ENCODE results near the gene GRIA4. TPM values are rescaled to one million over a fixed set of nuclear protein-coding genes. Genes with fewer than 3 reads are reported as not detected.
A peak's percentile ranks its signal among the peaks of the same experiment; 100 is the strongest.

The GRIA4 gene
- total RNA-seq, 3 donors from 2014 or later (not counting 1 experiment from before 2014, with no cell fraction given), result not detected

DNA sequence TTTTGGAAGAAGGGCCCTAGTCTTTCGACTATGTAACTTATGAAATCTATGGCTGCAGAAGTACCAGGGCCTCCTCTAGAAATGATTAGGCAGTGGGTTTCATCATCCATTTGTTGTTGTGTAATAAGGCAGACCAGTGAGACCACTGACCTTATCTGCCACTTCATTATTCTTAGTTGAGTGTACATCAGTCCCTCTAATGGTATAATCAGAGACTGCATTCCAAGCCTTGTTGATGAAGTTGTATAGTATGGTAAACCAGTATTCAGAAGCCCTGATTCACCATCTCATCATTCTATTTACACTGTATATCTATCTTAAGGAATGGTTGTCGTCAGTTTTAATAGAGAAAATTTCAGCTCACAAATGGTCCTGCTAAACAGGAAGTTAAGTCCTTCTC, 32.2 kb upstream of the GRIA4 start:
- Mint-ChIP-seq H3K36me3 (no peaks in the 10 kb centered on the region), H3K27ac (no peak overlapping the region), H3K27me3 (ENCODE audit: low read depth in 2 of 2) (no peaks in the 10 kb centered on the region), H3K4me3 (no peak overlapping the region), H3K9me3 (peaks cover 2 to 4% of the 10 kb centered on the region in 2 donors), H3K4me1 (no peaks in the 10 kb centered on the region)
- intact Hi-C loops (cut with micrococcal nuclease), result no loop called here
- 78% methylated on average over 1 of the region's 2 CpGs for WGBS (ENCODE audit: insufficient coverage)
- TF ChIP-seq, protein P1, sequence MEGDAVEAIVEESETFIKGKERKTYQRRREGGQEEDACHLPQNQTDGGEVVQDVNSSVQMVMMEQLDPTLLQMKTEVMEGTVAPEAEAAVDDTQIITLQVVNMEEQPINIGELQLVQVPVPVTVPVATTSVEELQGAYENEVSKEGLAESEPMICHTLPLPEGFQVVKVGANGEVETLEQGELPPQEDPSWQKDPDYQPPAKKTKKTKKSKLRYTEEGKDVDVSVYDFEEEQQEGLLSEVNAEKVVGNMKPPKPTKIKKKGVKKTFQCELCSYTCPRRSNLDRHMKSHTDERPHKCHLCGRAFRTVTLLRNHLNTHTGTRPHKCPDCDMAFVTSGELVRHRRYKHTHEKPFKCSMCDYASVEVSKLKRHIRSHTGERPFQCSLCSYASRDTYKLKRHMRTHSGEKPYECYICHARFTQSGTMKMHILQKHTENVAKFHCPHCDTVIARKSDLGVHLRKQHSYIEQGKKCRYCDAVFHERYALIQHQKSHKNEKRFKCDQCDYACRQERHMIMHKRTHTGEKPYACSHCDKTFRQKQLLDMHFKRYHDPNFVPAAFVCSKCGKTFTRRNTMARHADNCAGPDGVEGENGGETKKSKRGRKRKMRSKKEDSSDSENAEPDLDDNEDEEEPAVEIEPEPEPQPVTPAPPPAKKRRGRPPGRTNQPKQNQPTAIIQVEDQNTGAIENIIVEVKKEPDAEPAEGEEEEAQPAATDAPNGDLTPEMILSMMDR (IDR thresholded peaks at IDR 0.05), result no peak
- no peak for DNase-seq
- Histone ChIP-seq H3K27ac (ENCODE audit: low read length) (no peak overlapping the region), H3K4me1 (ENCODE audit: control insufficient read depth, insufficient read depth, low read length) (no peaks in the 10 kb centered on the region), H3K27me3 (ENCODE audit: control insufficient read depth, insufficient read depth, low read length) (no peaks in the 10 kb centered on the region), H3K36me3 (ENCODE audit: control insufficient read depth, insufficient read depth, low read length) (no peaks in the 10 kb centered on the region), H3K9me3 (ENCODE audit: control insufficient read depth, insufficient read depth, low read length) (no peaks in the 10 kb centered on the region), H3K4me3 (ENCODE audit: low read length) (no peak overlapping the region)
- peak in 1 of 3 donors; percentile 68 for ATAC-seq

DNA sequence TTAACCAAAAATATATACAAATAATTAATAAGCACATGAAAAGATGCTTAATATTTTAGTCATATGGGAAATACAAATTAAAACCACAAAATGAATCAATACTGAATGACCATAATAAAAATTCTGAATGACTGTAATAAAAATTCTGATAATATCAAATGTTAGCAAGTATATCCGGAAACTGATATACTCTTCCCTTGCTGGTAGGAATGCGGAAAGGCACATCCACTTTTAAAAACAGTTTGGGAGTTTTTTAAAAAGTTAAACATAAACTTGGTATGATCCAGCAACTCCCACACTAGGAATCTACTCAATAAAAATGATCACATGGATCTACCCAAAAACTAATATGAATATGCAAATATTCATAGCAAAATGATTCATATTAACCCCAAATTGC, 30.8 kb upstream of the GRIA4 start:
- no peaks in the 10 kb centered on the region for H3K27me3 ChIP-seq (ENCODE audit: control insufficient read depth, insufficient read depth, low read length)
- H3K36me3 Mint-ChIP-seq, result no peaks in the 10 kb centered on the region
- no CpG with 5 or more reads among the region's 2 CpGs for WGBS (ENCODE audit: insufficient coverage)
- DNase-seq, result no peak
- TF ChIP-seq, protein P1 (IDR thresholded peaks at IDR 0.05), result no peak
- no peak for ATAC-seq
- H3K4me1 Mint-ChIP-seq, result no peaks in the 10 kb centered on the region
- H3K4me1 ChIP-seq (ENCODE audit: control insufficient read depth, insufficient read depth, low read length), result no peaks in the 10 kb centered on the region
- H3K4me3 Mint-ChIP-seq, result no peak overlapping the region
- H3K4me3 ChIP-seq (ENCODE audit: low read length), result no peak overlapping the region
- no peaks in the 10 kb centered on the region for H3K36me3 ChIP-seq (ENCODE audit: control insufficient read depth, insufficient read depth, low read length)
- no peaks in the 10 kb centered on the region for H3K9me3 ChIP-seq (ENCODE audit: control insufficient read depth, insufficient read depth, low read length)
- no peak overlapping the region for H3K27ac ChIP-seq (ENCODE audit: low read length)
- intact Hi-C loops (cut with micrococcal nuclease), result no loop called here
- no peaks in the 10 kb centered on the region for H3K27me3 Mint-ChIP-seq (ENCODE audit: low read depth in 2 of 2)
- H3K9me3 Mint-ChIP-seq, result peaks cover 2 to 4% of the 10 kb centered on the region in 2 donors
- no peak overlapping the region for H3K27ac Mint-ChIP-seq

DNA sequence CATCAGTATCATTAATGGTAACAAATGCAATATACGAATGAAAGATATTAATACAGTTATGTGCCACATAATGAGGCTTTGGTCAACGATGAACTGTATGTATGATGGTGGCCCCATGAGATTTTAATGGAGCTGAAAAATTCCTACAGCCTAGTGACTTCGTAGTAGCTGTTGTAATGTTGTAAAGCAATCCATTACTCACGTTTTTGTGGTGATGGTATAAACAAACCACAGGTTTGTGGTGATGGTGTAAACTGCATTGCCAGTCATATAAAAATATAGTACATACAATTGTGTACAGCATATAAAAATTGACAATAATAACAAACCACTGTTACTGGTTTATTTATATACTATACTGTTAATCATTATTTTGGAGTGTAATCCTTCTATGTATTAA, 27.4 kb upstream of the GRIA4 start:
- ATAC-seq (no peak), DNase-seq (no peak)
- H3K4me3 ChIP-seq (ENCODE audit: low read length), result no peak overlapping the region
- Mint-ChIP-seq H3K27ac (no peak overlapping the region), H3K9me3 (peaks cover 6 to 9% of the 10 kb centered on the region in 2 donors), H3K27me3 (ENCODE audit: low read depth in 2 of 2) (no peaks in the 10 kb centered on the region), H3K36me3 (peaks cover 7% of the 10 kb centered on the region), H3K4me1 (no peaks in the 10 kb centered on the region), H3K4me3 (no peak overlapping the region)
- WGBS (ENCODE audit: insufficient coverage), result 86% methylated on average over 4 of the region's 4 CpGs
- intact Hi-C loops (cut with micrococcal nuclease), result no loop called here
- no peaks in the 10 kb centered on the region for H3K9me3 ChIP-seq (ENCODE audit: control insufficient read depth, insufficient read depth, low read length)
- no peaks in the 10 kb centered on the region for H3K36me3 ChIP-seq (ENCODE audit: control insufficient read depth, insufficient read depth, low read length)
- TF ChIP-seq, protein P1 (IDR thresholded peaks at IDR 0.05), result no peak
- no peaks in the 10 kb centered on the region for H3K27me3 ChIP-seq (ENCODE audit: control insufficient read depth, insufficient read depth, low read length)
- H3K27ac ChIP-seq (ENCODE audit: low read length), result no peak overlapping the region
- no peaks in the 10 kb centered on the region for H3K4me1 ChIP-seq (ENCODE audit: control insufficient read depth, insufficient read depth, low read length)

DNA sequence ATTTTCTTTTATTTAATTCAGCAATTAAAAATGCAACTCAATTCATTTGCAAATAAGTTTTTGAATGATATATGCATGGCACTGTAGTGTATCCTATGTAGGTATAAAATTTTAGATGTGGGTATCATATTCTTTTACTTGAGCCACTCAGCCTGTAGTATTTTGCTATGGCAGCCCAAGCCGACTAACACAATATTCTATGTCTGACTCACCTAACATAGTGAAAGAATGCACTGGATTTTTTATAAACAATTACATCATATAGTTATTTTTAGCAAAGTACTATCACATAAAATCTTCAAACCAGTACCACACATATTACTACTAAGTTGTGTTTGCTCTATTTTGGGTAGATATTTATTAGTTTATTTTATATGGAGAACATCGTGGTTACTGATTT, 21.9 kb upstream of the GRIA4 start:
- ATAC-seq (no peak), DNase-seq (no peak)
- no peaks in the 10 kb centered on the region for H3K9me3 ChIP-seq (ENCODE audit: control insufficient read depth, insufficient read depth, low read length)
- no CpG with 5 or more reads among the region's 2 CpGs for WGBS (ENCODE audit: insufficient coverage)
- H3K36me3 ChIP-seq (ENCODE audit: control insufficient read depth, insufficient read depth, low read length), result no peaks in the 10 kb centered on the region
- peaks cover 7 to 8% of the 10 kb centered on the region in 2 donors for H3K9me3 Mint-ChIP-seq
- H3K36me3 Mint-ChIP-seq, result peaks cover 7% of the 10 kb centered on the region
- no peaks in the 10 kb centered on the region for H3K4me1 ChIP-seq (ENCODE audit: control insufficient read depth, insufficient read depth, low read length)
- no peak overlapping the region for H3K4me3 Mint-ChIP-seq
- no peak overlapping the region for H3K27ac ChIP-seq (ENCODE audit: low read length)
- no peaks in the 10 kb centered on the region for H3K27me3 ChIP-seq (ENCODE audit: control insufficient read depth, insufficient read depth, low read length)
- TF ChIP-seq, protein P1 (IDR thresholded peaks at IDR 0.05), result no peak
- intact Hi-C loops (cut with micrococcal nuclease), result no loop called here
- no peak overlapping the region for H3K27ac Mint-ChIP-seq
- no peaks in the 10 kb centered on the region for H3K27me3 Mint-ChIP-seq (ENCODE audit: low read depth in 2 of 2)
- no peaks in the 10 kb centered on the region for H3K4me1 Mint-ChIP-seq
- no peak overlapping the region for H3K4me3 ChIP-seq (ENCODE audit: low read length)
